Smooth muscle cell (in vitro differentiated cells): Measurements from ENCODE around the gene OXCT1. TPM values are rescaled to one million over a fixed set of nuclear protein-coding genes. Genes with fewer than 3 reads are reported as not detected.

Experiments
- DNase-seq: peaks from one replicate; lab custom pipeline; 2025; ENCODE audit not compliant: unreplicated experiment; lab: John Stamatoyannopoulos, UW
- H2AFZ ChIP-seq: fragments of 200-600 bp; sonication (generic); 2 replicates; pipeline ENCODE4 v1.6.0; 2016; ENCODE audit warnings: antibody characterized with exemption, low read depth, mild to moderate bottlenecking
- H3F3A ChIP-seq: fragments of 200-600 bp; sonication (generic); 2 replicates; pipeline ENCODE4 v1.6.0; 2017; ENCODE audit warnings: antibody characterized with exemption, low read depth
- H3K27ac ChIP-seq: fragments of 200-600 bp; sonication (generic); 2 replicates; pipeline ENCODE4 v1.5.1; 2016; ENCODE audit warnings: low read depth, mild to moderate bottlenecking
- H3K27me3 ChIP-seq: fragments of 200-600 bp; sonication (generic); 2 replicates; pipeline ENCODE4 v1.6.1; 2016; ENCODE audit warnings: low read depth, mild to moderate bottlenecking
- H3K36me3 ChIP-seq: fragments of 200-600 bp; sonication (generic); 2 replicates; pipeline ENCODE4 v1.5.1; 2016; ENCODE audit warnings: low read depth
- H3K4me1 ChIP-seq: fragments of 200-600 bp; sonication (generic); 2 replicates; pipeline ENCODE4 v1.5.1; 2016; ENCODE audit warnings: low read depth
- H3K4me2 ChIP-seq: fragments of 200-600 bp; sonication (generic); 2 replicates; pipeline ENCODE4 v1.6.0; 2016; ENCODE audit warnings: mild to moderate bottlenecking
- H3K4me3 ChIP-seq: fragments of 200-600 bp; sonication (generic); 2 replicates; pipeline ENCODE4 v1.5.1; 2016; ENCODE audit warnings: mild to moderate bottlenecking
- H3K79me2 ChIP-seq: fragments of 200-600 bp; sonication (generic); 2 replicates; pipeline ENCODE4 v1.6.0; 2016; ENCODE audit warnings: low read depth, mild to moderate bottlenecking
- H3K9ac ChIP-seq: fragments of 200-600 bp; sonication (generic); 2 replicates; pipeline ENCODE4 v1.6.0; 2016; ENCODE audit warnings: low read depth
- H3K9me3 ChIP-seq: fragments of 200-600 bp; sonication (generic); replicated peaks from 2 replicates; pipeline ENCODE4 v1.5.1; 2016; ENCODE audit warnings: low read depth
- H4K20me1 ChIP-seq: fragments of 200-600 bp; sonication (generic); 2 replicates; pipeline ENCODE4 v1.6.0; 2016; ENCODE audit warnings: low read depth
- WGBS: methylation state at CpG from one replicate; pipeline ENCODE4 v1.1.7; 2016; ENCODE audit warnings: low lambda C conversion rate; 5-methylcytosine and 5-hydroxymethylcytosine counted together
- polyA plus RNA-seq: library from polyadenylated mRNA; unstranded; fragments of >200 nt; fragmentation: Nextera tagmentation; extraction: Ambion mirVana; gene quantifications from 2 replicates; pipeline ENCODE4 v1.2.1, GENCODE V29; 2016
- total RNA-seq: library from RNA; depleted of rRNA; stranded (reverse); fragments of >200 nt; gene quantifications from 2 replicates; pipeline ENCODE4 v1.2.3, GENCODE V29; 2014
- TF ChIP-seq, protein P1 (sequence below): fragments of 200-600 bp; sonication (generic); IDR thresholded peaks from 2 replicates; pipeline ENCODE4 v1.5.1; 2017; ENCODE audit warnings: borderline replicate concordance, mild to moderate bottlenecking, antibody characterized with exemption; ENCODE audit not compliant: insufficient read depth, poor library complexity, severe bottlenecking

Gene OXCT1
- total and polyA plus RNA-seq, 2 experiments from 2014 or later: 10.0 to 16.7 TPM

DNA sequence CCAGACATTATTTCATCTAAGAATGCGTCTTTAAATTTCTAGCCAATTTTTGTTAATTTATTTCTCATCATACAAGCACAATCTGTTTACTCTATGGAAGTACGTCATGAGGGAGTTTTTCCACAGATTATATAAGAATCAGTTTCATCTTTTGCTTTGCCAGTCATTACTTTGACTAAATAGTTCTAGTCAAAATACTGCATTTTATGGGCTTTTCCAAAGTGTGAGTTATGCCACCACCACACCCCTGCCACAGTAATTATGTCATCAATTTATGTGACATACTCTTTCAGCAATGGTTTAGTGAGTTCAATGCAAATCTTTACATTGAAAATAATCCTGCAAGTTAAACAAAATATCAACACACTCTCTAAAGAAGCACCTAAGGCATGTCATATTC, 35.9 kb upstream of the OXCT1 start:
- Histone ChIP-seq H3K27me3 (no peaks in the 10 kb centered on the region), H4K20me1 (no peaks in the 10 kb centered on the region), H3F3A (peaks cover 6% of the 10 kb centered on the region), H3K27ac (peak overlapping the region; percentile 81), H3K9me3 (no peaks in the 10 kb centered on the region), H3K36me3 (no peaks in the 10 kb centered on the region), H3K79me2 (peaks cover 32% of the 10 kb centered on the region), H2AFZ (no peak overlapping the region), H3K4me2 (peak overlapping the region; percentile 87), H3K4me1 (peaks cover 12% of the 10 kb centered on the region), H3K4me3 (no peak overlapping the region), H3K9ac (no peak overlapping the region)
- TF ChIP-seq, protein P1, sequence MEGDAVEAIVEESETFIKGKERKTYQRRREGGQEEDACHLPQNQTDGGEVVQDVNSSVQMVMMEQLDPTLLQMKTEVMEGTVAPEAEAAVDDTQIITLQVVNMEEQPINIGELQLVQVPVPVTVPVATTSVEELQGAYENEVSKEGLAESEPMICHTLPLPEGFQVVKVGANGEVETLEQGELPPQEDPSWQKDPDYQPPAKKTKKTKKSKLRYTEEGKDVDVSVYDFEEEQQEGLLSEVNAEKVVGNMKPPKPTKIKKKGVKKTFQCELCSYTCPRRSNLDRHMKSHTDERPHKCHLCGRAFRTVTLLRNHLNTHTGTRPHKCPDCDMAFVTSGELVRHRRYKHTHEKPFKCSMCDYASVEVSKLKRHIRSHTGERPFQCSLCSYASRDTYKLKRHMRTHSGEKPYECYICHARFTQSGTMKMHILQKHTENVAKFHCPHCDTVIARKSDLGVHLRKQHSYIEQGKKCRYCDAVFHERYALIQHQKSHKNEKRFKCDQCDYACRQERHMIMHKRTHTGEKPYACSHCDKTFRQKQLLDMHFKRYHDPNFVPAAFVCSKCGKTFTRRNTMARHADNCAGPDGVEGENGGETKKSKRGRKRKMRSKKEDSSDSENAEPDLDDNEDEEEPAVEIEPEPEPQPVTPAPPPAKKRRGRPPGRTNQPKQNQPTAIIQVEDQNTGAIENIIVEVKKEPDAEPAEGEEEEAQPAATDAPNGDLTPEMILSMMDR: no peak
- no peak for DNase-seq
- 98% methylated on average over 2 of the region's 2 CpGs for WGBS

DNA sequence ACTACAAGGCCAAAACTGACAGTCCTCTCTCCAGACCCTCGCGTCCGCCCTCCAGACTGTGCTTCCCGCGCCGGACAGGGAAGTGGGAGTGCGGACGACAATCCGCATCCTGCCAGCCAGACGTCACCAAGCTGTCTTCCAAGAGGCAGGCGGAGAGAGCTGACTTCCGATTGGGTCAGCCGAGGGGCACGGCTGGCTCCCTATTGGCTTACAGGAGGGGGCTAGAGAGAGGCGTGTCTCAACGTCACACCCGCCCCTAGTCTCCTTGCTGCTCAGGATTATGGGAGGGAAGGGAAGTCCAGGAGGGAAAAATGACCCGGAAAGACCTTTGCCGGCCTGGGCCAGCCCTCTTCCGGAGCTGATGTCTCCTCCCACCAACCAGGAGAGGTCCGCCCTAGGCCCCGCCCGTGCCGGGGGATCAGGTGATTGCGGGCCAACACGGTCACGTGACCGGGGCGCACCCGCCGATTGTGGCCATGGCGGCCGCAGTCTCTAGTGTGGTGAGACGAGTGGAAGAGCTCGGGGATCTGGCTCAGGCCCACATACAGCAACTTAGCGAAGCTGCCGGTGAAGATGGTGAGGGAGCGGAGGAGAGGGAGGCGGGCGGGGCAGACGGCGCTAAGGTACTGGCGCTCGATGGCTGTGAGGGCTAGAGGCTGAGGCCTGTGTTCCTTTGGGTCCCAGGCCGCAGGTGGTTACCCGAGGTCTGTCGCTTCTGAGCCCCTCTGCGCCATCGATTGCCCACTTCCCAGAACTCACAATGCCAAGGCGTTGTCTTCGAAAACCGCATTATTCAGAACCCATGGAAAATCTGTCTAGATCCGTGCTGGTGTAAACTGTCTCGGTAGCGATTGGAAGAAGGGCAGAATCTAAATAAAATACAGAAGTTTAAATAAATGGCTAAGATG, 33.9 kb upstream of the OXCT1 start, which contains the start of gene RIMOC1:
Gene RIMOC1, plus strand, starts transcription at position 453 of the 908 bp plus-strand sequence. Its CDS starts 24 bp downstream, at position 477.
- TF ChIP-seq, protein P1: no peak
- peak within 1 kb of the TSS; percentile 78 for H2AFZ ChIP-seq
- peaks cover 28% of the 10 kb centered on the region for H3K79me2 ChIP-seq
- peak within 1 kb of the TSS; percentile 71 for H3K4me3 ChIP-seq
- H3K27me3 ChIP-seq: no peaks in the 10 kb centered on the region
- H4K20me1 ChIP-seq: no peaks in the 10 kb centered on the region
- no peaks in the 10 kb centered on the region for H3K36me3 ChIP-seq
- no peaks in the 10 kb centered on the region for H3K9me3 ChIP-seq
- H3K27ac ChIP-seq: peak within 1 kb of the TSS; percentile 78
- peak within 1 kb of the TSS; percentile 87 for H3K4me2 ChIP-seq
- DNase-seq: peak; percentile 91
- peaks cover 12% of the 10 kb centered on the region for H3K4me1 ChIP-seq
- H3F3A ChIP-seq: peaks cover 6% of the 10 kb centered on the region
- 2% methylated on average over 55 of the region's 55 CpGs for WGBS
- H3K9ac ChIP-seq: peak within 1 kb of the TSS; percentile 92

DNA sequence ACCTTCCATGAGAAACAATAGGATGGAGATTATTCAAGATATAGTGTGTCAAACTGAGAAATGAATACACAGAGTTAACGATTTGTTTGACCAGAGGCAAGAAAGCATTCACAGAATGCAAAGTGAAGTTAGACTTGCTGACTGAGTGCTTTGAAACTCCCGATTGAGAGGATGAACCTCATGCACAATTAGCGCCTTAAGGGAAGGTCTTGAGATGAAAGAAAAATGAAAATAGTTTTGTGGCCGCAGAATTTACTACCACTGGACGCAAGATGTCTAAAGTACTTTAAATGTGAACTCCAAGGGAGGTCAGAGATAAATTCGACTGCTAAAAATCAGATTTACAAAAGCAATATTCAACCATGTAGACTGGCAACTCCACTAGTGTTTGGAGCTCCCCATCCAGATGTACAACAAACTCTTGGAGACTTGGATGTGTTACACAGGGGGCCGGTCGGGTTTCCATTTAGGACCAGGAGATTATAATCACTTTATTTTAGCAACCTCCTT, 33.2 kb upstream of the OXCT1 start:
- Histone ChIP-seq H3K9ac (peak overlapping the region; percentile 73), H3K27ac (peak overlapping the region; percentile 78)

More for the DNA sequence above, 33.2 kb upstream of the OXCT1 start:
- H3K4me3 ChIP-seq: peak overlapping the region; percentile 60
- H3K9me3 ChIP-seq: no peaks in the 10 kb centered on the region
- peaks cover 12% of the 10 kb centered on the region for H3K4me1 ChIP-seq
- peaks cover 6% of the 10 kb centered on the region for H3F3A ChIP-seq
- no peaks in the 10 kb centered on the region for H3K36me3 ChIP-seq
- H3K27me3 ChIP-seq: no peaks in the 10 kb centered on the region
- TF ChIP-seq, protein P1: no peak
- no peaks in the 10 kb centered on the region for H4K20me1 ChIP-seq
- H3K4me2 ChIP-seq: peak overlapping the region; percentile 87
- 52% methylated on average over 8 of the region's 8 CpGs for WGBS
- no peak for DNase-seq
- peak overlapping the region; percentile 78 for H2AFZ ChIP-seq
- H3K79me2 ChIP-seq: peaks cover 28% of the 10 kb centered on the region
